Measurements from ENCODE around the gene BAX. TPM values are rescaled to one million over a fixed set of nuclear protein-coding genes. Genes with fewer than 3 reads are reported as not detected.
A peak's percentile ranks its signal among the peaks of the same experiment; 100 is the strongest.

The BAX gene
- total RNA-seq, 1 donor from 2014 or later = 59.9 TPM

DNA sequence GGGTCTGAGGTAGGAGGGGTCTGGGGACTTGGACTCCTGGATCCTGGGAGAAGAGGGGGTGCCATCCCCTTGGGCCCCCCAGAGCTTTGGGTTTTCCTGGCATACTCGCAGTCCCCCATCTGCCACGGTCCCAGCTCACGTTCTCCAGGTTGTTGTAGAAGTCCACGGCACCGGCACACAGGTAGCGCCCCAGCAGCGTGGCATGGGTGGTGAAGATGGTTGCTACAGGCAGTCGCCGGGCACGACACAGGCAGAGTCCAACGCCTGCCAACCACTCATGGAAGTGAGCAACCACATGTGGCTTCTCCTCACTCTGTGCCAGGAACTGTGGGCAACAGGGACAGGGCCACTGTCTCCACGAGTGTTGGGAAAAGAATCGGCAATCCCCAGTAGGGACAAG, 31.0 kb downstream of the BAX start:
- DNase-seq (ENCODE audit: low spot score) = no peak

DNA sequence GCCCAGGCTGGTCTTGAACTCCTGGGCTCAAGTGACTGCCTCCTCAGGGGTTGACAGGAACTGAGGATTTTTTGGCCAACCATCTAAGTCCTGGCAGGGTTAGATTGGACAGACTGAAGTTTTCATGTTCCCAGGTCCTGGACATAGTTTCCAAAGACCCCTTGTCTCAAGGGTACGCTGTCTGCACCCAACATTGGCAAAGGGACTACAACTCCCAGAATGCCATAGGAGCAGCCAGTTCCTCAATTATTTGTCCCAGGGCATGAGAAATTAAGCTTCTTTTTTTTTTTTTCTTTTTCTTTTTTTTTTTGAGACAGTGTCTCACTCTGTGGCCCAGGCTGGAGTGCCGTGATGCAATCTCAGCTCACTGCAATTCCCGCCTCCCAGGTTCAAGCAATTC, 31.5 kb downstream of the BAX start:
- no peak for DNase-seq (ENCODE audit: low spot score)

DNA sequence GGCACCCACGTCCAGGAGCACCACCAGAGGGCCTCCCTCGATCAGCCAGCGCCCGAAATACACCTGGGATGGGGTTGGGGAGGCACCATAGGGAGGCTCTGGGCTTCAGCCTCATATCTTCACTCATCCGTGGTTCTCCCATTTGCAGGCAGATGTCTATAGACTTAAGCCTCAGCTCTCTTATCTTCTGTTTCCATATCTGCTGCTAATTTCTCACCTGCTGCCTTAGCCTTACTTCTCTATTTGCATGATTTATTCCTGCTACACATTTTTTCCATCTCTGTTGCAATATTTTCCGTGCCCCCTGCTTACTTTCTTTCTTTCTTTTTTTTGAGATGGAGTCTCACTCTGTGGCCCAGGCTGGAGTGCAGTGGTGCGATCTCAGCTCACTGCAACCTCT, 32.6 kb downstream of the BAX start:
- DNase-seq (ENCODE audit: low spot score) = no peak

DNA sequence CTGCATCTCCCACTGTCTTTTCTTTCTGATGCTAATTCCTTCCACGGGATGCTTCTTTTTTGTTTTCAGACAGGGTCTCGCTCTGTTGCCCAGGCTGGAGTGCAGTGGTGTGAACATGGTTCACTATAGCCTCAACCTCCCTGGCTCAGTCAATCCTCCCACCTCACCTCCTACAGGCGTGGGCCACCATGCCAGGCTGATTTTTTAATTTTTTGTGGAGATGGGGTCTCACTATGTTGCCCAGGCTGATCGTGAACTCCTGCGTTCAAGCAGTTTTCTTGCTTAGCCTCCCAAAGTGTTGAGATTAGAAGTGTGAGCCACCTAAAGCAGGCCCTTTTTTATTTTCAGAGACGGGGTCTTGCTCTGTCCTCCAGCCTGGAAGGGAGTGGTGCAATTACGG, 33.6 kb downstream of the BAX start:
- DNase-seq (ENCODE audit: low spot score) = no peak

DNA sequence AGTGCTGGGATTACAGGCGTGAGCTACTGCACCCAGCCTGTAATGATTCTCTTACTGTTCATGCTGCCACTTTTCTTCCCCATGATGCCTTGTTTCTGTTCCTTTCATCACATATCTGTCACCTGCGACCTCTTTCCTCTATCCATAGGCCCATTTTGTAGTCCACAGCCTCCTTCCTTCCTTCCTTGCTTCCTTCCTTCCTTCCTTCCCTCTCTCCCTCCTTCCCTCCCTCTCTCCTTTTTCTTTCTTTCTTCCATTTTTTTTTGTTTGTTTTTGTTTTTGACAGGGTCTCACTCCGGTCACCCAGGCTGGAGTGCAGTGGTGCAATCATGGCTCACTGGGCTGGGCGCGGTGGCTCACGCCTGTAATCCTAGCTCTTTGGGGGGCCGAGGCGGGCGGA, 34.2 kb downstream of the BAX start:
- DNase-seq (ENCODE audit: low spot score) = no peak

DNA sequence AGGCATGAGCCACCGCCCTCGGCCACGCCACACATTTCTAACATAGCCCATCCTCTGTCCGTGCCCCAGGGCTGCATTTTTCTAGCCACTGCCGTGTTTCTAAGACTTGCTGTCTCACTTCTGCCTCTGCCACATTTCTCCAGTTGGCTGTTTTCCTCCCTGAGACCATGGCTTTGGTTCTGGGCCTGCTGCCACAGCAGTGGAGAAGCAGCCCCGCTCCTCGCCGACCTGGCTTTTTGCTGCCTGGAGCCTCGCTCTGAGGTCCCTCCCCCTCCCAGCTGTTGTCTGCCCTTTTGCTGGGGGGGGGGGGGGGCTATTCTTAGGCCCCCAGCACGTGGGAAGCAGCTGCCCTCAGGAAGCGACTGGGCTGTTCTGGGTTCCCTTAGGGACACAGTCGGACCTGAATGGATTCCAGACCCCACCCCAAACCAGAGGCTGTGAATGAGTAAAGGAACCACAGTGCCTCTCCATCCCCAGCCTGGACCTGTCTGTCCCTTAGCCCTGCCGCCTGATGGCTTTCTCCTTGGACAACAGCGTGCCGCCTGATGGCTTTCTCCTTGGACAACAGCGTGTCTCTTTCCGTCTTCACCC, 35.1 kb downstream of the BAX start:
- DNase-seq (ENCODE audit: low spot score) = no peak

DNA sequence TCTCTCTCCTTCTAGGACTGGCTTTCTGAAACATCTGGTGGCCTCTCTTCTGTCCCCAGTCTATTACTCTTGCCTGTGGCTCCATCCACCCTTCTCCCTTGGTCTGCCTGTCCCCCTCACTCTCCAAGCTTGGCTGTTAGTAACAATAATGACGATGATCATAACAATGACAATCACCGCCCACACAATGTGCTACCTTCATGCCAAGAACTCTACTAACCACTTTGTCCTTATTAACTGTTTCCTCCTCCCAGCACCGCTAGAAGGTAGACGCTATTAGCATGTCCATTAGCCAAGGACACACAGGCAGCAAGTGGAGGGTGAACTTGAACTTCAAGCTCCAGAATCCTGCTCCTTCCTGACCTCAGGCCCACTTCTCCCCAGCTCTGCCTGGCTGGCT, 35.7 kb downstream of the BAX start:
- no peak for DNase-seq (ENCODE audit: low spot score)

DNA sequence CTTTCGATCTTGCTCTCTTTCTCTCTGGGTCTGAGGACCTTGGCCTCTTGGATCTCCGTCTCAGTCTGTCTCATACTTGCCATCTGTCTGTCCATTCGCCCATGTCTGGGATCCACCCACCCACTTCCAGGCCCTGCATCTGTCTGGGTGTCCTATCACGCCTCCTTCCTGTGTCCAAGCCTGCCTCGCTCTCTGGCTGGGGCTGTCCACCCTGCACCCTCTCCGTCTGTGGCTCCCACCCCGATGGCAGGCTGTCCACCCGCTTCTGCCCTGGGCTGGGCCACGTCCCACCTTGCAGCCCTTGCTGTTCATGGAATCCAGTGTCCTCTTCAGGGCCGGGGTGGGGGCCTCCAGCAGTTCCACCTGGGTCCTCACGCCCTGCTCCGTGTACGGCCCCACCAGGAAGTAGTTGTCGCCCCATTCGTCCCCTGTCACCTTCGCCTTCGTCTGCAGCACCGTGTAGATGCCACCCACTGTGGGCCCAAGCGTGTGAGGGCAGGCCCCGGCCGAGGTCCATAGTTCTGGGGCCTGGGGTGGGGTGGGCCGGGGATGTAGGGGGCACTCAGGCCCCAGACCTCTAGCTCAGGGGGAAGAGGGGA, 36.4 kb downstream of the BAX start:
- DNase-seq (ENCODE audit: low spot score) = no peak

DNA sequence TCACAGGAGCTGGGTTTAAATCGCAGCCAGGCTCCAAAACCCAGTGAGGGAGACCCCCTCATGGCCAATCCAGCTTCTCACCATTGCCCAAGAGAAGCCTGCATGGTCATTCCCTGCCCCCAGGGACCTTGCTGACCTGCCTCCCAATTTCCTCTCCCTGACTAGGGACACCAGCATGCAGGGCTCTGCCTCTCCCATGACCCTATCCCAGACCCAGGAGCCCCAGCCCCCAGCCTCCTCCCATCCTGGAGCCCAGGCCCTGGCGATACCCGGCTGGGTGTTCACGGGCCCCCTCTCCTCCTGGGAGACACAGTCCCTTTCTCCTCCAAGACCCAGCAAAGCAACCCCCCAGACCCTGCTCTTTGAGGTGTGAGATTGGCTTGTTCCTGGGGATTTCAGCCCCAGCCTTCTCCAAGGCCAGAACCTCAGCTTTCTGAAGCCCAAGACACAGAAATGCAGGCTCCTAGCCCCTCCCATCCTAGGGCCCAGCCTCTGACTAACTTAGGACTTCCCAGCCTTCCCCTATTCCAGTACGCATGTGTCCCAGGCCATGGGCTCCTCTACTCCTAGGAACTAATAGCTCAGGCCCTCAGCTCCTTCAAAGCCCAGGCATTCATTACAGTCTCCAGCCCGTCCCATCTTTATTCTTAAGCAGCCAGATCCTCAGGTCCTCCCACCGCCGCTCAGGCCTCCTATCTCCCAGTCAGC, 37.4 kb downstream of the BAX start:
- peak; percentile 90 for DNase-seq (ENCODE audit: low spot score)

DNA sequence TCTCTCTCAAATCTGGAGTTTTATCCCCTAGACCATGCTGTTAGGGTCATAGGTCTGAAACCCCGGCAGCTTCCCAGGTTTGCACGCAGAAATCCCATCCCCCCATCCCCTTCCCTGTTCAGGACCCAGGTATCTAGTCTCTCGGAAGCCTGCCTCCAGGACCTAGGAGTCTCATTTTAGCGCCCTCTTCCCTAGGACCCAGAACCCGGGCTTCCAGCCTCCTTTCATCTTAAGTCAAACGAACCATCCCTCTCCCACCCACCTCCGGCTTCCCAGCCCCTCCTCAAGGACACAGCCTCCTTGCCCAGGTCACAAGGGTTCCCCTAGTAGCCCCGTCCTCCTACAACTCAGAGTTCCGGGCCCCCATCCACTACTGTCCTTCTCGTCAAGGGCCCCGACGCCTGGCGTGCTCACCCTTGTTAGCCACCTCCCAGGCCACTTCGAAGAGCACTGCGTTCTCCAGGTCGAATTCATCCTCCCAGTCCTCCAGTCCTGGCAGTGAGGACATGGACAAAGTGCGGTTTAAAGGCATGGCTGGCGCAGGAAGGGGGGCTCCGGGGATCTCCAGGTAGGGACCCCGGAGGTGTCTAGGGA, 38.0 kb downstream of the BAX start:
- peak; percentile 33 for DNase-seq (ENCODE audit: low spot score)

DNA sequence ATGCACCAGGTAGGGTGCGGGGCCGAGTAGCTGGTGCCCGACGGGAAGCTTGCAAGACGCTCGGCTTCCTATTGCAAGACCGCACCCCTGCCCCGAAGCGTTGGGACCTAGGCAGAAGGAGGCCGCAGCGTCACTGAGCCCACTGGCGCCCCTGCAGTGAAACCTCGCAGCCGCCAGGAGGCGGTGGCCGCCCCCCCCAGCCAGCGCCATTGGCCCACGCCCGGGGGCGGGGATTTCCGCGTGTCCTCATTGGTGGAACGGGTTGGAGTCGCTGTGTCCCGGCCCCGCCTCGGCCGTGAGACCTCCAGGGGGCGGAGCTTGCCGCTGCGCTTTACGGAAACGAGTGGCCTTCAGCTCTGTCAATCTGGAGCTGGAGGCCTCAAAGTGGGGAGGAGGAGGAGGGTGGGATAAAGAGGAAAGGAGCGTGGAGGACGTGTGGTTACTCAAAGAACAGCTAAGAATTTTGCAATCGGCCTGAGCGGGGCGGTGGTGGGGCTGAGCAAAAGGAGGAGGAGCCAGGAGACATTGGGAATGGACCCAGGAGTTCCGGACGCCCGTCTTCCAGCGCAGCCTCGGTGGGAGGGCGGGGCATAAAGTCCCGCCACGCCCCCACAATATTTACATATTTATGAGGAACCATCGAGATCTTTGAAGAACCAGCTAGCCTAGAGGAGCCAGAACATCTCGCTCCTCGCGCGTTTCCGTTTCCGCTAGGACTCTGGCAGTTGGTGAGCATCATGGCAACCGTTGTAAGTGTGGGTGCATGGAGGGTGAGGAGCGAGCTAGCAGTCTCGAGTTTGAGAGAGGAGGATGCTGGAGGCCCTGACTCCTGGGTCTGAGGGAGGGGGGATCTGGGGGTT, 38.7 kb downstream of the BAX start, which contains the start of the genes GYS1 and RUVBL2:
Gene GYS1 (minus strand): TSS at position 135 of the 860 bp plus-strand sequence. CDS start 197 bp downstream, outside the sequence.
Gene RUVBL2 (plus strand): TSS at position 713 of the 860 bp plus-strand sequence. CDS start 25 bp downstream, at position 738.
- DNase-seq (ENCODE audit: low spot score) = peak; percentile 100

DNA sequence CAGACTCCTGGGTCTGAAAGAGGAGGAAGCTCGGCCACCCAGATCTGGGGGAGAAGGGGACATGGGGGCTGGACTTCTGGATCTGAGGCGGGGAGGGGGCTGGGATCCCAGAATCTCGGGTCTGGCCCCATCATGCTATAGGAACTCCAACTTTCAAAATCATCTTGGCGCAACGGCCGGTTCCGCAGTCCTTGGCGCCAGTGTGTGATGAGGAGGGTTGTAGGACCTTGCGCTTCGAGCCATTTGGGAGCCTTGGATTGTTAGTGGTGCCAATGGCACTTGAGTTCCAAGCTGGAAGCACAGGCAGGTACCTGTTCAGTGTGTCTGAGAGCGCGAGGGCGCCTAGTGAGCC, 39.3 kb downstream of the BAX start:
- no peak for DNase-seq (ENCODE audit: low spot score)

DNA sequence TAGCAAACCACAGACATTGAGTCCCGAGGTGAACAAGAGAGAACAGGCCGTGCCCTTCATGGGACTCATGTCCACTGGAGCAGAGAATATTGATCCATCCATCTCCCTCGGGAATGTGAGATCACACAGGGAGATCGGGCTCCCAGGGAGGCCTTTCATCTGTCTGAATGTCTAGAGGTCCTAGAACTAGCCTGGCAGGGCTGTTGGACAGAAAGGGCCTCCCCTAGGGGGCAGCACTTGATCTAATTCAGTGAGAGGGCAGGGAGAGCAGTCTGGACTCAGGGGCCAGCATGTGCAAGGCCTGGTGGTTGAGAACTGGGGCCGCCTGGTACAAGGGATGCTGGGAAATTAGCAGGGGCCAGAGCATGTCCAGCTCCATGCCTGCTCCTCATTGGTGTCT, 43.3 kb downstream of the BAX start:
- no peak for DNase-seq (ENCODE audit: low spot score)

DNA sequence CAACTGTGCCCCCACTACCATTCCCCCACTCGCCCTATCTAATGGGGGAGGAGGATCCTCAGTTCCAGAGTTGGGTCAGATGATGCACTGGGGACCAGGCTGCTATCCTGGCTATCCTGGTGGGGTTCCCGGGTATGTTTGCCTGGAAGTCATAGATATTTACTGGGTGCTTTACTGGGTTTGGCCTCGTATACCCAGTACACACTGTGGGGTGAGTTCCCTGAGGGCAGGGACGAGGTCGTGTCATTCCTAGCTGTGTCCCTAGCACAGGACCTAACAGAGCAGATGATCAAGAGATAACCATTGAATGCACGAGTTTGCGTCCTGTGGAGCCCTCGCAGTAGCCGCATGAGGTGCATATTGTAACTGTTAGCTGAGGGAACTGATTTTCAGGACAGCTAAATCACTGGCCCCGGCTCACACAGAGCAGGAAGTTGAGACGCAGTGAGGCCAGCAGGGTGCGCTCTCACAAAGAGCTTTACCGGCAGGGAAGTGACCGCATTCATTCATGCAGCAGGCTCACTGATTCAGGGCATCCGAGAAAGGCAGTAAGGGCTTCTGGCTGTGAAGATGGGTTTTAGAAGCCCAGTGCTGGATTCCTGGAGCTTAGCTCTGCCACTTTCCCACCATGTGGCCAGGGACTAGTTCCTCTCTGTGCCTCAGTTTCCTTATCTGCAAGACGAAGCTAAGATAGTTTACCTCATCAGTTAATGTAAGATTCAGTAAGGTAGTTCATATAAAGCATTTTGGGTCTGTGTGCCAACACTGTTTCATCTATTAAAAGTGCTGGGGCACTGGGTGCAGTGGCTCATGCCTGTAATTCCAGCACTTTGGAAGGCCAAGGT, 45.0 kb downstream of the BAX start:
- DNase-seq (ENCODE audit: low spot score) = no peak

DNA sequence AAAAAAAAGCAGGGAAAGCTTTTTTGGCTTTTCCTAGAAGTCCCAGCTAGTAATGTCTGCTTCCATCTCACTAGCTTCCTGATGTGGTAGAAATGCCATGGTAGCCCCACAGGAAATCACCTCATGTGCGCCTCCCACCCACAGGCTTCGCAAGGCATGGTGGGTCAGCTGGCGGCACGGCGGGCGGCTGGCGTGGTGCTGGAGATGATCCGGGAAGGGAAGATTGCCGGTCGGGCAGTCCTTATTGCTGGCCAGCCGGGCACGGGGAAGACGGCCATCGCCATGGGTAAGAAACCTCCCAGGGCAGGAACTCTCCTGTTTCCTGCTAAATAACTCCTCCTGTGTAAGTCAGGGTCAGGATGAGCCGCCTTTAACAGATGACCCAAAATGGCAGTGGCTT, 49.5 kb downstream of the BAX start:
- DNase-seq (ENCODE audit: low spot score) = no peak

DNA sequence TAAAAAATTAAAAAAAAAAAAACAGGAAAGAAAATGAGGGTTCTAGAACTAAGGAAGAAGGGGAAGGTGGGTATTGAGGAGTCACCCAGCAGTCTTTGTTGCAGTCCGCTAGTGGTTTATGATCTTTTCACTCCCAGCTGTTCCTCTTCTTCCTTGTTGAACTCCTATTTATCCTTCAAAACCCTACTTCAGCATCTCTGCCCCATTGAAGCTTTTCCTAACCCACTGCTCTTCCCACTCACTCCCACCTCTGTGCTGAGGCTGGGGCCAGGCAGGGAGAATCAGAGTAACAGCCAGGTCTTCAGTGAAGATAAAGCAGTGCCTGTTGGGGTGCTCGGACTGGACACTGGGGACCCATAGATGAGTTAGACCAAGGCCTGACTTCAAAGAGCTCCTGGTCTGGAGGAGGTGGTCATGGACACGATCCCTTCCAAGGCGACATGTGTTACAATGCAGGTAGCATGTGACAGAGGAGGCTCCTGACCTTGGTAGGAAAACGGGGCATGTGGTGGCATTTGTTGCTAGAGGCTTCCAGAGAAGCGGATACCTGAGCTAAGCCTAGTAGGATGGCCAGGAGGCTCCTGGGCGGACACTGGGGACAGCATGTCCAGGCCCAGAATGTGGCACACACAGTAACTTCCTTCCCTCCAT, 50.4 kb downstream of the BAX start:
- no peak for DNase-seq (ENCODE audit: low spot score)

DNA sequence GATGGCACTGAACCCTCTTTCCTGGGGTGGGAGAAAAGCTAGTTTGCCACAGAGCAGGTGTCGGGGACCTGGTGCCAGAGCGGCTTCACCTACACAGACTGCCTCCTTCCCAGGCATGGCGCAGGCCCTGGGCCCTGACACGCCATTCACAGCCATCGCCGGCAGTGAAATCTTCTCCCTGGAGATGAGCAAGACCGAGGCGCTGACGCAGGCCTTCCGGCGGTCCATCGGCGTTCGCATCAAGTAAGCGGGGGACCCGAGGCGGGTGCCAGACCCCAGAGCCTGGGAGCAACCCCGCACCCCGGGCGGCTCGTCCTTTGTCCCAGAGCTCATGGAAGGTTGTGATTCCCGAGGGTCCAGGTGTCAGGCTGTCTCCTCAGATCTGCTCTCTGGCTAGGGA, 52.2 kb downstream of the BAX start:
- DNase-seq (ENCODE audit: low spot score) = no peak

DNA sequence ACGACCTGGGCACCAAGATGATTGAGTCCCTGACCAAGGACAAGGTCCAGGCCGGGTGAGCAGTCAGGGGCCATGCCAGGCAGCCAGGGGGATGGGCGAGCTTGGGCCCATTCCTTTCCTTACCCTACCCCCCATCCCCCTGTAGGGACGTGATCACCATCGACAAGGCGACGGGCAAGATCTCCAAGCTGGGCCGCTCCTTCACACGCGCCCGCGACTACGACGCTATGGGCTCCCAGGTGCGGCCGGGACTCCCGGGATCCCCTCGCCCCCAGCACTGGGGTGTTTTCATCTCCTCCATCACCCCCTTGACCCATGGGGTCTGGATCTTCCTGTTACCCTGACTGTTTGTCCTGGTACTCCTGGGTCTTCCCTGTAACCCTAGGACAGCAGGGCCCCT, 55.2 kb downstream of the BAX start:
- no peak for DNase-seq (ENCODE audit: low spot score)

DNA sequence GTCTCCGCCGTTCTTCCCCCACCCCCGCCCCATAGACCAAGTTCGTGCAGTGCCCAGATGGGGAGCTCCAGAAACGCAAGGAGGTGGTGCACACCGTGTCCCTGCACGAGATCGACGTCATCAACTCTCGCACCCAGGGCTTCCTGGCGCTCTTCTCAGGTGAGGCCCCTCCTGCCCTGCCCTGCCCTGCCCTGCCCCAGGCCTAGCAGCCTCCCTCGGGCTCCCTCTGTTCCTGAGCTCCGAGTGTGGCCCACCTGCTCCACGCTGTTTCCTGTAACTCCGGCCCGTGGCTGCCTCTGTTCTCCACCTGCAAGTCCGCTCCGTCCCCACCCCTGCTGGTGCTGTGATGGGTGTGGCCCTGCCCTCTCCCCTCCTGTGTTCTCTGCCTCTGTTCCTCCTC, 55.8 kb downstream of the BAX start:
- no peak for DNase-seq (ENCODE audit: low spot score)

DNA sequence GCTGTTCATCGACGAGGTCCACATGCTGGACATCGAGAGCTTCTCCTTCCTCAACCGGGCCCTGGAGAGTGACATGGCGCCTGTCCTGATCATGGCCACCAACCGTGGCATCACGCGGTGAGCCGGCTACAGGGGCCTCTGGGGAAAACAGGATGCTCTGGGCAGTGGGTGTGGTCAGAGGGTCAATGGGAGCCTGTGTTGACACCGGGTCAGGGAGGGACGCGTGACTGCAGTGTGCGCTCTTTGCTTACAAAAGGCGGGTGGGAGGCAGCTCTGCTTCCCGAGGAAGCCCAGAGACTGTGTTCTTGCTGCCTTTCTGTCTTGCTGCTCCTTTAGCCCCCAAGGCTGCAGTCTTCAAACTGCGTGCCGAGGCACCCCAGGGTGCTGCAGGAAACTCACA, 56.5 kb downstream of the BAX start:
- DNase-seq (ENCODE audit: low spot score) = no peak
